GM19099 (cell line): ENCODE data around the gene OR1S2.
"Not testable (repeated sequence)": the region's sequence is repeated elsewhere in the genome, so short reads cannot be mapped to it uniquely, and the experiment has no call there.

Source experiments
- POLR2A ChIP-seq: IDR thresholded peaks from 3 replicates; pipeline ENCODE4 v1.6.1; 2011; ENCODE audit warnings: low read depth; ENCODE audit not compliant: insufficient read length; ENCODE audit errors: extremely low read depth

Gene OR1S2, protein sequence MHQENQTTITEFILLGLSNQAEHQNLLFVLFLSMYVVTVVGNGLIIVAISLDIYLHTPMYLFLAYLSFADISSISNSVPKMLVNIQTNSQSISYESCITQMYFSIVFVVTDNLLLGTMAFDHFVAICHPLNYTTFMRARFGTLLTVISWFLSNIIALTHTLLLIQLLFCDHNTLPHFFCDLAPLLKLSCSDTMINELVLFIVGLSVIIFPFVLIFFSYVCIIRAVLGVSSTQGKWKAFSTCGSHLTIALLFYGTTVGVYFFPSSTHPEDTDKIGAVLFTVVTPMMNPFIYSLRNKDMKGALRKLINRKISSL

GRCh38 chr11:58204042-58204441, at the start of gene OR1S2:
TSS of gene OR1S2 (minus strand) at chr11:58204142. CDS start at chr11:58204142, 0 bp downstream.
- no peak for TF ChIP-seq POLR2A

- no peak for TF ChIP-seq POLR2A
These were observed 40.0 kb upstream of the OR1S2 start for GRCh38 chr11:58243954-58244353.

DNA sequence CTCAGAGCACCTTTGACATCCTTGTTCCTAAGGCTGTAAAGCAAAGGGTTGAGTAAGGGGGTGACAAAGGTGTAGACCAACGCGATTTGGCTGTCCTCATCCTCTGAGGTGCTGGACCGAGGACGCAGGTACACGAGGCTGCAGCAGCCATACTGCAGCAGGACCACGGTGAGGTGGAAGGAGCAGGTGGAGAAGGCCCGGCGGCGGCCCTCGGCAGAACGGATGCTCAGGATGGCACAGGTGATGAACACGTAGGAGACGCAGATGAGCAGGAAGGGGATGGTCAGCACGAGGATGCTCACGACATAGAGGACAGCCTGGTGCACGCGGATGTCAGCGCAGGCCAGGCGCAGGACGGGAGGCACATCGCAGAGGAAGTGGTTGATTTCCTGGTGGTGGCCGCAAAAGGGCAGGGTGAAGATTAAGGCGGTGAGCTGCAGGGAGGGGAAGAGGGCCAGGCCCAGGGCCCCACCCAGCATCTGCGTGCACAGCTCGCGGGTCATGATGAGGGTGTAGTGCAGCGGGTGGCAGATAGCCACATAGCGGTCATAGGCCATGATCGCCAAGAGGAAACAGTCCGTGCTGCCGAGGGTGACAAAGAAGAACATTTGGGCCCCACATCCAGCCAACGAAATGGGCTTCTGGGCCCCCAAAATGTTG, 24.1 kb upstream of the OR1S2 start:
- TF ChIP-seq POLR2A: no peak

DNA sequence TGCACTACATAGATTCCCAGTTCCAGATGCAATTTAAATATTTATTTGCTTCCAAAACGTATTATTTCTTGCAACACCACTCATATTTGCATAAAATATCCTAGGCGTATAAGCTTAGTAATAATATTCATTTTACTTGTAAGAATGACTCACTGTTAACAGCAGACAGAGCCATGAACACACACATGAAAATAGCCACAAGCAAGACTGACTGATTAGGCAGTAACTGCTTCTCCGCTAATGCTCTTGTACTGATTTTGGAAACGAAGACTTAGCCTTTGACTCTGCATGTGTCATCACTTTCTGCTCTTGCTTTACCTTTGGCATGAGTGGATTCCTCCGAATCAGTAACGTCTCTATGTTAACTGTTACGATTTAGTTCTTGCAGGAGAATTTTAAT, 18.8 kb upstream of the OR1S2 start:
- TF ChIP-seq POLR2A: no peak

- TF ChIP-seq POLR2A: no peak
These were observed 12.5 kb upstream of the OR1S2 start for GRCh38 chr11:58216476-58216875.

DNA sequence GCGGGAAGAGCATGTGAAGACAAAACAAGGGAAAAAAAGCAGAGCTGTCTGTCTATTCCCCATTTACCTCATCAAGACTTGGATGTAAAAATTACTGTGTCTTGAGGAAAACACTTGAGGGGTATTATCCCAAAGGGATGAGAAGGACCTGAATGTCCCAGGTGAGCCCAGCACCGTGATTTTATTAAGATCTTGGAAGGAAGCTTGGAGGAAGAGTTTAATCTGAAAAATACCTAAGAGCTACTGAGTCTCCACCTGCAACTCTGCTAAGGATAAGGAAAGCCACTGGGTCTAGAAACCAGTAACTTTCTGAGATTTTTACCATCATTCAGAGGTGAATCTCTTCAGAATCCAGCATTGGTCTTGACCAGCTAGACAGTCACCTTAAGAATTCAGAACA, 8.5 kb upstream of the OR1S2 start, which contains the start of gene OR1S1:
TSS of gene OR1S1 (plus strand) at position 301 of the 400 bp plus-strand sequence.
- not testable (repeated sequence) for TF ChIP-seq POLR2A

DNA sequence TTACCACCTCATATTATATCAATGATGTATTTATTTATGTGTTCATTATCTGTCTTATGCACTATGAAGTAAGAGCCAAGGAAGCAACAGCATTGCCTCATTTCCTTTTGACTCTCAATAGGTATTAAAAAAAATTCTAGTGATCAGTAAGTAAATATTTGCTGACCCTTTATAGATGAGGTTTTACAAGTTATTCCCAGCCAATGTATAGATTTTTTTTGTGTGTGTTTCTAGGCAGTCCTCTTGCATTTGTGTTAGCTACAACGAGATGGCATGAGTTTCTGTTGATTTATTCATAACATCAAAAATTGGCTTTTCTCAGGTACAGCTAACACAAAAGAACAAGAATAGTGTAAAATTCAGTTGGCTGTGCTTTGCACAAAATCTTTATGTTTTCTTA, 4.7 kb downstream of the OR1S2 start:
- TF ChIP-seq POLR2A: no peak

DNA sequence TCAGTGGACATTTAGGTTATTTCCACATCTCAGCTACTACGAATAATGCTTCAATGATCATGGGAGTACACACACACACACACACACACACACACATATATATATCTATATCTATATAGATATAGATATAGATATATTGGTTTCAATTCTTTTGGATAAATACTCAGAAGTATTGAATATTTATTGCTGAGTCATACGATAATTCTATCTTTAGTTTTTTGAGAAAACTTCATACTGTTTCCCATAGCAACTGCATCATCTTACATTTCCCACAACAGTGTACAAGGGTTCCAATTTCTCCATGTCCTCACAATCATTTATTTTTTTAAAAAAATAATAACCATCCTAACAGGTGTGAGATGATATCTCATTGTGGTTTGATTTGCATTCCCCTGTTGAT, 8.0 kb downstream of the OR1S2 start:
- TF ChIP-seq POLR2A: no peak

- TF ChIP-seq POLR2A: no peak
These were observed 10.6 kb downstream of the OR1S2 start for GRCh38 chr11:58193391-58193790.

- TF ChIP-seq POLR2A: no peak
These were observed 11.7 kb downstream of the OR1S2 start for GRCh38 chr11:58192229-58192628.

GRCh38 chr11:58188770-58189169, 15.2 kb downstream of the OR1S2 start, which contains the start of gene OR9Q2:
TSS of gene OR9Q2 (plus strand) at chr11:58189070. CDS start at chr11:58190491, 1,421 bp downstream.
- TF ChIP-seq POLR2A: no peak

DNA sequence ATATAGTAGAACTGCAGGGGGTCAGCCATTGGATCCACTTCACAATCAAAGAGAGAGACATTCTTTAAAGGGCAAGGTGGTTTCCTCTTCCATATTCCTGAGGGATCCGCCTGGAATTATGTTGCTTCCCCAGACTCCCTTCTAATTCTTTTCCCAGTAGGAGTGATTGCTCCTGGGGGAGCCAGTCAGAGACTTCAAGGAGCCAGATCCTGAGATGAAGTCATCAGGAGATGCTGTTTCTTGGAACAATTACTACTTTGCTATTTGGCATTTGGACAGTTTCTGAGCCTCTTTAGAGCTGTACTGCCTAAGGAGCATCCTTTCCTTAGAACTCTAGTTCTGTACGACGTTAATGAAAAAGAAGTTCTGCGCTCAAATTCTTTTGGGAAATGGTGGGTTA, 17.0 kb downstream of the OR1S2 start:
- no peak for TF ChIP-seq POLR2A

DNA sequence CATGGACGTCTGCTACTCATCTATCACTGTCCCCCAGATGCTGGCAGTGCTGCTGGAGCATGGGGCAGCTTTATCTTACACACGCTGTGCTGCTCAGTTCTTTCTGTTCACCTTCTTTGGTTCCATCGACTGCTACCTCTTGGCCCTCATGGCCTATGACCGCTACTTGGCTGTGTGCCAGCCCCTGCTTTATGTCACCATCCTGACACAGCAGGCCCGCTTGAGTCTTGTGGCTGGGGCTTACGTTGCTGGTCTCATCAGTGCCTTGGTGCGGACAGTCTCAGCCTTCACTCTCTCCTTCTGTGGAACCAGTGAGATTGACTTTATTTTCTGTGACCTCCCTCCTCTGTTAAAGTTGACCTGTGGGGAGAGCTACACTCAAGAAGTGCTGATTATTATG, 24.3 kb downstream of the OR1S2 start:
- no peak for TF ChIP-seq POLR2A

DNA sequence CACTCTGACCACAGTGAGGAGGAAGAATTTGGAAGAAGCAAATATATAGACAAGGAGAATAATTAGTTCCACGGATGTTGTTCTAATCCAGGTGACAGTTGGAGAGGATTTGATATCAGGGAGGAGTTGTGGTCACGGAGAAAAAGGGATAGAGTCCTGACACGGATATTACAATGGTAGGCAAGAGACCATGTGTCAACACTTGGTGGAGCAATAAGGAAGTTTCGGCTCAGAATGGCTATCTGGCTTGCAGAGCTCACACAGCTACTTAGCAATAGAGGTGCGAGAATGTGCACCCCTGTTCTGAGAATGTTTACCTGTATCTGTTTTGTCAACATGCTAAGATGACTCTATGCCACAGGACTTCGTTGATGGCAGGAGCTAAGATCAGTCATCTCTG, 25.5 kb downstream of the OR1S2 start:
- no peak for TF ChIP-seq POLR2A

DNA sequence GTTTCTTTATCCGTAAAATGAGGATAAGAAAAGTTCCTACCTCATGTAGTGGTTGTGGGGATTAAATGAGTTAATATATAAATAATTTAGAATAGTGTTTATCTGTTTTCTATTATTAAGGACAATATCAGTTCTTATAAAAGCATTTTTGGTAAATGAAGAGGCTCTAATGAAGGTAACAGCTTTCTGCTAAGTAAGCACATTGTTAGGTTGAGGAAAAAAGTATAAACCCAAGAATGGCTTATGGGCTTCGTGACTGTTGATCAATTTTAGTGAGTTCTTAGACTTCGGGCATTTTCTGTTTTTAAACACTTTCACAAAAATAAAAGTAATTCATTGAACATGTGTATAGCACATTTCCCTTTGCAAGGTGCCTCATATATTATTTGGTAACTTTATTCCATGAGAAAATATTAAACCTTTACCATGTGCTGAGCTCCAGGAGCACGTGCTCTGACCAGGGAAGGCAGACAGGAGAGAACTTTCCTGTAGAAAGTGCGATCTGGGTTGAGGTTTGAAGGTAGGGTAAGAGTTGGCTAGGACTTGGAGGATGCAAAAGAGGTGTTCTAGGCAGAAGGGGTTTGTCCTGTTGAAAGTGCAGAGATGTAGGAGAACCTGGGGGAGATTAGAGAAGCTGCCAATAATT, 26.4 kb downstream of the OR1S2 start:
- no peak for TF ChIP-seq POLR2A
